Rectal smooth muscle tissue (tissue), 1 donor: ENCODE measurements around the gene DHRS12.

Source experiments
- H3K27ac ChIP-seq: one replicate; pipeline ENCODE4 v1.7.0; 2013; ENCODE audit warnings: low read depth, low read length, inconsistent platforms
- H3K27me3 ChIP-seq: one replicate; pipeline ENCODE4 v1.7.0; 2013; ENCODE audit warnings: low read length; ENCODE audit not compliant: control insufficient read depth, insufficient read depth
- H3K36me3 ChIP-seq: one replicate; pipeline ENCODE4 v1.7.0; 2013; ENCODE audit warnings: low read length; ENCODE audit not compliant: control insufficient read depth, insufficient read depth
- H3K4me1 ChIP-seq: one replicate; pipeline ENCODE4 v1.7.0; 2013; ENCODE audit warnings: low read length; ENCODE audit not compliant: control insufficient read depth, insufficient read depth
- H3K4me3 ChIP-seq: one replicate; pipeline ENCODE4 v1.7.0; 2013; ENCODE audit warnings: low read length
- H3K9ac ChIP-seq: one replicate; pipeline ENCODE4 v1.7.0; 2013; ENCODE audit warnings: low read length

The DHRS12 gene

DNA sequence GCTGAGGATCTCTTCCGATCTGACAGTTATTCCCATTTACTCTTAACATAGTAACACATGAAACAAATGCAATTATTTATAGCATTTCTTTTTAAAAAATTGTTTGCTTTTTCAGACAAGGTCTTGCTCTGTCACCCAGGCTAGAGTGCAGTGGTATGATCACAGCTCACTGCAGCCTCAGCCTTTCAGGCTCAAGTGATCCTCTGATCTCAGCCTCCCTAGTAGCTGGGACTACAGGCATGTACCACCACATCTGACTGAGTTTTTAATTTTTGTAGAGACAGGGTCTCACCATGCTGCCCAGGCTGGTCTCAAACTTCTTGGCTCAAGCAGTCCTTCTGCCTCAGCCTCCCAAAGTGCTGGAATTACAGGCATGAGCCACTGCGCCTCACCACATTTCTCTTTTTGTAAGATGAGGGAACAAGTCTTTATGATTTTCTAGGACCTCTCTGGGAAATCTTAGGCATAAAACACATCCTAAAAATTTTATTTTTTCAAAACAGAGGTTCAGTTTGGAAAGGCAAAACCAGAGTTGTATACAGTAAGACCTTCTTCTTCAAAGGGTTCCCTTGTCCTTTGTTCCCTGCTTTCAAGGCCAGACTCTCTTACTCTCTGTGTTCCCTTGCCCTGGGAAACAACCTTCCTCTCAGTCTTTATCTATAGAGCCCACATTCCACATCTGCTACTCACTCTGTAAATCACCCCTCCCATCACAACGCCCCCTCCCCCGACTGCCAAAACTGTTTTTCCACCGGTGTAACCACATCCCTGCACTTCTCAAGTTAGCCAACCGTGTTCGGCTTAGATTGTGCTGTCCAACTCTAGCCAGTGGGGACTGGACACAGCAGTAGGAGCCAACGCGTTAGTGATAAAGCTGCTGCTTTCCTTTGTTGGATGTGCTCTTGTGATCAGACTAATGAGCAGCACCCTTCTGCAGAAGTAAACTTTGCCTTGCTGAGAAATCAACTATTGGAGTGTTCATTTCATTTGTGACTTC lies 56.2 kb downstream of the DHRS12 start:
- H3K36me3 ChIP-seq = no peaks in the 10 kb centered on the region
- no peak overlapping the region for H3K4me3 ChIP-seq
- H3K27me3 ChIP-seq = no peaks in the 10 kb centered on the region
- no peaks in the 10 kb centered on the region for H3K4me1 ChIP-seq
- no peak overlapping the region for H3K27ac ChIP-seq
- H3K9ac ChIP-seq = no peak overlapping the region

- no peak overlapping the region for H3K4me3 ChIP-seq
- no peak overlapping the region for H3K27ac ChIP-seq
- H3K4me1 ChIP-seq = no peaks in the 10 kb centered on the region
- H3K9ac ChIP-seq = no peak overlapping the region
- no peaks in the 10 kb centered on the region for H3K36me3 ChIP-seq
- H3K27me3 ChIP-seq = no peaks in the 10 kb centered on the region
Observed at GRCh38 chr13:51746802-51747201, 57.2 kb downstream of the DHRS12 start.

DNA sequence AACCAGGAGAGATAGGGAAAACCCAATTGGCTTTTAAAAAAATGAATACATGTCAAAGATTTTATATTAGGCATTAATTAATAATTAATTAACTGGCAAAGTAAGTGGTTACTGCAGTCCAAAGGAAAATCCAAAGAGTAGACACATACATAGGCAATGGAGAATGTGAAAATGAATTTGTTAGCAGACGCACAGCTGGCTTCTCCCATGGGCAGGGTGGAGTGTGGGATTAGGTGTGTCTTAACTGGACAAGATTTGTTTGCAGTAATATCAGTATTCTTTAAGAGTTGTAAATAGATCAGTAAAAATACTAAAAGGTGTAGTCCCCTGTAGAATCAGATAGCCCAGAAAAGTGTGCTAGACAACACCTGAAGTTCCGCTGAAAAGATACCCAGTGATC lies 58.7 kb downstream of the DHRS12 start:
- Histone ChIP-seq H3K27me3 (no peaks in the 10 kb centered on the region), H3K36me3 (no peaks in the 10 kb centered on the region), H3K27ac (no peak overlapping the region), H3K4me1 (peaks cover 7% of the 10 kb centered on the region), H3K4me3 (no peak overlapping the region), H3K9ac (no peak overlapping the region)

- no peak overlapping the region for H3K27ac ChIP-seq
- H3K9ac ChIP-seq = no peak overlapping the region
- H3K4me3 ChIP-seq = no peak overlapping the region
- H3K27me3 ChIP-seq = no peaks in the 10 kb centered on the region
- peaks cover 18% of the 10 kb centered on the region for H3K4me1 ChIP-seq
- H3K36me3 ChIP-seq = no peaks in the 10 kb centered on the region
Observed at GRCh38 chr13:51742611-51743010, 61.4 kb downstream of the DHRS12 start.

DNA sequence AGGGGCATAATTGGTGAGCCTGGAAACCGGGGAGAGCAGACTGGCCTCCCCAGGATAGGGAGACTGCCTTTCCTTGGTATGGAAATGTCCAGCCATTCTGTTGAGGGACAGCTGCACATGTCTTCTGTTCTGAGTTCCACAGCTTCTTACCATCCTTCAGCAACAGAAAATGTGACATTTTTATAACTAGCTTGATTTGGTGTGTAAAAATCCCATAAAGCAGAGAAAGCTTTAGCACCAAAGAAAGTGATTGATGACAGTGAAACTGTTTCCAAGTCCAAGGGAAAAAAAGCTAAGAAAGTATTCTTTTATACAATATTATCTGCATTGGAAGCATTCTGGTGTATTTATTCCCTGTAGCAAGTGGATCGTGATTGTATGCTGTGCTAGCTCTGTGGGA lies 61.9 kb downstream of the DHRS12 start:
- no peaks in the 10 kb centered on the region for H3K27me3 ChIP-seq
- peaks cover 18% of the 10 kb centered on the region for H3K4me1 ChIP-seq
- H3K9ac ChIP-seq = no peak overlapping the region
- H3K36me3 ChIP-seq = no peaks in the 10 kb centered on the region
- H3K27ac ChIP-seq = no peak overlapping the region
- H3K4me3 ChIP-seq = no peak overlapping the region

- no peak overlapping the region for H3K9ac ChIP-seq
- no peak overlapping the region for H3K27ac ChIP-seq
Observed at GRCh38 chr13:51740698-51741097, 63.3 kb downstream of the DHRS12 start.

GRCh38 chr13:51739027-51739764 lies 64.8 kb downstream of the DHRS12 start:
- no peak overlapping the region for H3K9ac ChIP-seq
- no peaks in the 10 kb centered on the region for H3K36me3 ChIP-seq
- H3K27ac ChIP-seq = peak overlapping the region; percentile 74
- no peak overlapping the region for H3K4me3 ChIP-seq
- peaks cover 18% of the 10 kb centered on the region for H3K4me1 ChIP-seq
- no peaks in the 10 kb centered on the region for H3K27me3 ChIP-seq

More at GRCh38 chr13:51740698-51741097, 63.3 kb downstream of the DHRS12 start:
- no peaks in the 10 kb centered on the region for H3K27me3 ChIP-seq
- H3K4me1 ChIP-seq = peaks cover 18% of the 10 kb centered on the region
- no peaks in the 10 kb centered on the region for H3K36me3 ChIP-seq
- no peak overlapping the region for H3K4me3 ChIP-seq

GRCh38 chr13:51738226-51738905 lies 65.6 kb downstream of the DHRS12 start:
- Histone ChIP-seq H3K36me3 (no peaks in the 10 kb centered on the region), H3K27ac (peak overlapping the region; percentile 74), H3K9ac (no peak overlapping the region), H3K27me3 (no peaks in the 10 kb centered on the region), H3K4me3 (no peak overlapping the region), H3K4me1 (peaks cover 18% of the 10 kb centered on the region)

GRCh38 chr13:51737609-51738008 lies 66.4 kb downstream of the DHRS12 start:
- Histone ChIP-seq H3K9ac (no peak overlapping the region), H3K4me3 (no peak overlapping the region), H3K27me3 (no peaks in the 10 kb centered on the region), H3K27ac (no peak overlapping the region), H3K4me1 (peaks cover 18% of the 10 kb centered on the region), H3K36me3 (no peaks in the 10 kb centered on the region)

DNA sequence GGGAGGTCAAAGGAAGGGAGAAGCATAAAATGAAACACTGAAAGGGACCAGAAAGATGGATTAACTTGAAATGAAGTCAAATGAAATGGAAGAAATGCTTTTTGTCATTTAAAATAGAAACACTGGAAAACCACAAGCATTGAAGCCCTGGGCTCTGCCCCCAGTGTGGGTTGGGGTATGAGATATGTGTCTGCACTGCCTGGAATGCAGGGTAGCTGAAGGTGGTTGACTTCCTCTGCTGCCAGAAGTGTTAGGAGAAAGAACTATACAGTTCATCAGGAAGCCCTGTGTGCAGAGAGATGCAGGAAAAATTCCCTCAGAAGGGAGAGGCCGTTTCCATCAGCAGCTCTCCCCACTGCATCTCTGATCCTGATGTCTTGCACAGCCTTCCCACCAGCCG lies 69.2 kb downstream of the DHRS12 start:
- H3K4me3 ChIP-seq = no peak overlapping the region
- peaks cover 25% of the 10 kb centered on the region for H3K4me1 ChIP-seq
- no peak overlapping the region for H3K27ac ChIP-seq
- no peaks in the 10 kb centered on the region for H3K27me3 ChIP-seq
- no peaks in the 10 kb centered on the region for H3K36me3 ChIP-seq
- H3K9ac ChIP-seq = no peak overlapping the region

DNA sequence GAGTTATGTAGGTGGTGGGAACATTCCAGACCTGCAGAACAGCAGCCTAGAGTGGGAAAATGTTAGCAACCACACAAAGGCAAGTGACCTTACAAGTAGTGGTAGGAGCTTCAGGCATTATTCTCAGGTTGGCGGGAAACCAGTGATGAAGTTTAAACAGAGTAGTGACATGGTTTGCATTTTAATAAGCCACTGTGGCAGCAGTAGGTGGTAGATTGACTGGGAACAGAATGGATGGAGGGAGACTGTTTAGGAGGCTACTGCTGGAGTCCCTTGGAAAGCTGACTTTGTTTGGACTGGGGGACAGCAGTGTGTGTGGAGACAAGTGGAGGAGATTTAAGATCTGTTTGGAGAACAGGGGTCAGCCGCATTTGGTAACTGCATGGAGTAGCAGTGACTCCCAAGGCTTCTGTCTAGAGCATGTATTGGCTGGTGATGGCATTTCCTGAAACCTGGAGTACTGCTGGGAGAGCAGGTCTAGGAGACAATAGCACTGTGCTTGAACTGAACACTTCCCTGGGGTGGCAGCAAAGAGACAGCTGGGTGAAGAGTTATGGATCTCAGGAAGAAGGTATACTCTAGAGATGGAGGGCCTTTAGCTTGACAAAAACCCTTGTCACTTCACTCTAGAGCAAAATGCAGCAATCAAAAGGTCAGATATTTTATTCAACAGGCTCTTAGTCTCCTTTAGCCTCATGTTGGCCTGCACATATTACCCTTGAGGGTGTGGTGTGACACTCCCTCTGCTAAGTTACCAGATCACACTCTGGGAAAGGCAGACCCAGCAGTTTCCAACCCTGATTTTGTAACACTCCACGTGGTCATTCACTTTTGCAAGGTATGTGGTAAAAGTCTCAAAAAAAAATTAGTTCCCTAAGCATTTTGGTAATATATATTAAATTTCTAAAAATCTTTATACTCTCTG lies 70.3 kb downstream of the DHRS12 start:
- Histone ChIP-seq H3K27ac (no peak overlapping the region), H3K4me3 (no peak overlapping the region), H3K9ac (no peak overlapping the region), H3K4me1 (peaks cover 17% of the 10 kb centered on the region), H3K27me3 (no peaks in the 10 kb centered on the region), H3K36me3 (no peaks in the 10 kb centered on the region)
